COR-L47 (cell line): ENCODE data around the gene UNC5A.
"Not testable (repeated sequence)": the region's sequence is repeated elsewhere in the genome, so short reads cannot be mapped to it uniquely, and the experiment has no call there.

Source experiments
- DNase-seq: peaks from one replicate; lab custom pipeline; 2025; lab: John Stamatoyannopoulos, UW

Gene UNC5A

DNA sequence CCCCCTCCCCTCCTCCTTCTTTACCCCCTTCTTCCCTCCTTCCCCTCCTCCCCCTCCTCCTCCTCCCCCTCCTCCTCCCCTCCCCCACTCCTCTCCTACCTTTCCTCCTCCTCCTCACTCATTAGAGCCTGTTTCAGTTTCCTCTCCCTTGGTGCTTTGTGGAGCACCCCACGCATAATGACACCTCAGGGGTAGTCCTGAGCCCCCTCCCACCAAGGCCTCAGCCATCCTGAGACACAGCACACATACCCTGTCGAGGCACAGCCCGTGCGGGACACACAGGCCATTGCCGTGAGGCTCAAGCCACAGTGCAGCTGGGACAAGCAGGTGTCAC lies 53.4 kb downstream of the UNC5A start:
- no peak for DNase-seq

DNA sequence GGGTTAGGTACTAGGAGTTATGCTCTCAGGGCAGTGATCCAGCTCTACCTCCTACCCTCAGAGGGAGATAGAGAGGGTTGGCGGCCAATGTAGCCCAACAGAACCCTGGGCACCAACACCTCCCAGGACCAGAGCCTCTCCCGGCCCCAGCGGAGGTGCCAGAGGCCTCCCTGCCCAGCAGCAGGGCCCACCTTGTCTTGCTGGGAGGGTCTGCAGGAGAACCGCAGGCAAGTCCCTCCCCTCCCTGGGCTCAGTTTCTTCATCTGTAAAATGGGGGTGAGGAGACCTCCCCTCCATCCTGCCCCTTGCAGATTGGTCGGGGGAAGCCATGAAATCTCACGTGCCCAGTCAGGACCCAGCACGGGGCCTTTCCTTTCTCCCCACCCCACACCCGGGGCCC lies 54.4 kb downstream of the UNC5A start:
- no peak for DNase-seq

DNA sequence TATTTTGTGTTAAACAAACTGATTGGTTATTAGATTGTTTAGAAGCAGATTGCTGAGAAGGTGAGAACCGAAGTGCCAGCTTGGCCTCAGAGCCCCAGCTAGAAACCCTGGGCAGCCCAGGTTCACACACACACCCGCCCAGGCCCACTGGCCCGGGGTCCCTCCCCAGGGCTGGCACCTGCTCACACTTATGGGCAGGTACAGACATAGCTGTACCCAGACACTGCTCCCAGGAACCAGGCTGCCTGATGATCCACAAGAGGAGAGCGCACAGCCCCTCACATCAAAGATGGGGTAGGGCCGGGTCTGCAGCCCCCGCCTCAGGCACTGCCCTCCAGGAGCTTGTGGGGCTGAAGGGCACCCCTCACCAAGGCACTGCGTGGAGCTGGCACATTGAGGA lies 55.6 kb downstream of the UNC5A start:
- no peak for DNase-seq

DNA sequence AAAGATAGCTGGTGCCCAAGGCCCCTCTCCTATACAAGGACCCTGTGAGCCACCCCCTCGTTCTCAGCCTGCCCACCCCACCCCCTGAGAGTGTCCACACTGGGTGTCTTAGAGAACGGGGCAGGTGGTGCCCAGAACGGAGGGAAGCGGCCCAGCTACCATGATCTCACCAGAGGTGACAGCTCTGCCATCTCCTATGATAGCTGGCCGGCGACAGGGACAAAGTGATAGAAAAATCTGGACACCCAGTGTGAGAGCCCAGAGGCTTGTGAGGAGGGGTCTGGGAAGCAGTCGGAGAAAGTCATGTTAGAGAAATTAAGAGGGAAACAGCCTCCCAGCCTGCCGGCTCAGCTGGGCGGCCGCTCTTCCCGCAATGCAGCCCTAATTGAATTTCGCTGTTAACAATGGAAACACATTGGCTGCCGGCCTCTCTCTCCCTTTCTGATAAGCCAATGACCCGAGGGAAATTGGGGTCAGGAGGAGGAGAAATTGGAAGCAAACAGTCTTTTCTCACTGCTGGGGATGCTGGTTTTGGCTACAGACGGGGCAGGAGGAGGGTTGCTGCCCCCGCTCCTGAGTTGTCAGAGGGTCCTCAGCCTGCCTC lies 56.5 kb downstream of the UNC5A start:
- DNase-seq = peak; percentile 33

DNA sequence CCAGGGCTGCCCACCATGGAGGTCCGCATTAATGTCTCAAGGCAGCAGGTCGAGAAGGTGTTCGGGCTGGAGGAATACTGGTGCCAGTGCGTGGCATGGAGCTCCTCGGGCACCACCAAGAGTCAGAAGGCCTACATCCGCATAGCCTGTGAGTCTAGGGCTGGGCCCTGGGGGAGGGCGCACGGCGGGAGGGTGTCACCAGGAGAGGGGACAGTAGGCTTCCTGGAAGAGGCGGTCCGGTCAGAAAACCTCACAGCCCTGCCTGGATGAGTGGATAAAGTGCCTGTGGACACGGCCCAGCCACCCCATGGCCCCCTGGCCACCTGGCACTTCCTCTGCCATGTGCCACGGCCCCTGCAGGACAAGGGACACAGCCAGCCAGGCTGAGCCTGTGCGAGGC lies 57.8 kb downstream of the UNC5A start:
- no peak for DNase-seq

DNA sequence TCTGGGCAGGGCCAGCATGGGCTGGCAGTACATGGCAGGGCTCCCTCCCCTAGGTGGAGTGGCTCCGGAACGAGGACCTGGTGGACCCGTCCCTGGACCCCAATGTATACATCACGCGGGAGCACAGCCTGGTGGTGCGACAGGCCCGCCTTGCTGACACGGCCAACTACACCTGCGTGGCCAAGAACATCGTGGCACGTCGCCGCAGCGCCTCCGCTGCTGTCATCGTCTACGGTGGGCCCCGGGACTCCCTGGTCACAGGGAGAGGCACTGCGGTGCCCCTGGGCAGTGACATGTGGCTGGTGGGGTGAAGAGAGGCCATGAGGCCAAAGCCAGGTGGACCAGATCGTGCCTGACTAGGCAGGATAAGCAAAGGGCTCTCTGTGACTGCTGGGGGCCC lies 58.4 kb downstream of the UNC5A start:
- DNase-seq = no peak

DNA sequence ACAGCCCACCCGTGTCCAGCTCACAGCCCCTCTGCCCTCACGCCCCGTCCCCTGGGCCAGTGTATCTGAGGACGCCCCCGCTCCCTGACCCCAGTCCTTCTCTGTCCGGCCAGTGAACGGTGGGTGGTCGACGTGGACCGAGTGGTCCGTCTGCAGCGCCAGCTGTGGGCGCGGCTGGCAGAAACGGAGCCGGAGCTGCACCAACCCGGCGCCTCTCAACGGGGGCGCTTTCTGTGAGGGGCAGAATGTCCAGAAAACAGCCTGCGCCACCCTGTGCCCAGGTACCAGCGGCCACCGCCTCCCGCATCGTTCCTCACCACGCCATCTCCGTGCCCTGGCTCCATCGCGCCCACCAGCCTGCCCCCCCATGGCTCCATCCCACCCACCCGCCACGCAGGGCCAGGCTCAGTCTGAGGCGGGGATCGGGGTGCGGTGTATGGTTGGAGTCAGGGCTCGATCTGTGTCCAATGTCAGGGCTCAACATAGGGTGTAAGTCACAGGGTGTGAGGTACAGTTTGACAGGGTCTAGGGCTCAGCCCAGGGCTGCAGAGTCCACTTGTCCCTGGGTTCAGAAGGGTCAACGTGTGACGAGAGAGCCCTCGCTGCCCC lies 59.2 kb downstream of the UNC5A start:
- no peak for DNase-seq

DNA sequence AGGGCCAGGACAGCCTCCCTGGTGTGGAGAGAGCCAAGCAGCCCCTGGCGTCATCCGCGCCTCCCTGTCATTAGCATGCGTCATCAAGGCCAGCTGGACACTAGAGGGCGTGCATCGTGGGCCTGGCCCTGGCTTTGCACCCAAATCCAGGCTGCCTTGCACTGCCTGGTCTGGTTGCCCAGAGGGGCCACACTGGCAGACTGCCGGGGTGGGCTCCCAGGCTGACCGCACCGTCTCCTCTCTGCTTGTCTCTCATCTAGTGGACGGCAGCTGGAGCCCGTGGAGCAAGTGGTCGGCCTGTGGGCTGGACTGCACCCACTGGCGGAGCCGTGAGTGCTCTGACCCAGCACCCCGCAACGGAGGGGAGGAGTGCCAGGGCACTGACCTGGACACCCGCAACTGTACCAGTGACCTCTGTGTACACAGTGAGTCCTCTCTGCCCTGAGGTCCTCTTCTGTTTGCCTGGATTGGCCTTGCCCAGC lies 59.8 kb downstream of the UNC5A start:
- peak; percentile 22 for DNase-seq

DNA sequence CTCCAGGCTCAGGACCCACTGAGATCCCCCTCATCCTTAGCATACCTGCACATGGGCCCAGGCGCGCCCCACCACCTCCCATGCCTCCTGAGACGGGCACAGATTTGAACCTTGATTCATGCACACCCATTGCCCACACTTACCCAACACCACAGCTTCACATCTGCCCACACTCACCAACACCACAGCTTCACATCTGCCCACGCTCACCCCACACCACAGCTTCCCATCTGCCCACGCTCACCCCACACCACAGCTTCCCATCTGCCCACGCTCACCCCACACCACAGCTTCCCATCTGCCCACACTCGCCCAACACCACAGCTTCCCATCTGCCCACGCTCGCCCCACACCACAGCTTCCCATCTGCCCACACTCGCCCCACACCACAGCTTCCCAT lies 60.3 kb downstream of the UNC5A start:
- DNase-seq = not testable (repeated sequence)

DNA sequence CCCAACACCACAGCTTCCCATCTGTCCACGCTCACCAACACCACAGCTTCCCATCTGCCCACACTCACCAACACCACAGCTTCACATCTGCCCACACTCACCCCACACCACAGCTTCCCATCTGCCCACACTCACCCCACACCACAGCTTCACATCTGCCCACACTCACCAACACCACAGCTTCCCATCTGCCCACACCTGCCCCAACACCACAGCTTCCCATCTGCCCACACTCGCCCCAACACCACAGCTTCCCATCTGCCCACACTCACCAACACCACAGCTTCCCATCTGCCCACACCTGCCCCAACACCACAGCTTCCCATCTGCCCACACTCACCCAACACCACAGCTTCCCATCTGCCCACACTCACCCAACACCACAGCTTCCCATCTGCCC lies 62.2 kb downstream of the UNC5A start:
- DNase-seq = not testable (repeated sequence)

DNA sequence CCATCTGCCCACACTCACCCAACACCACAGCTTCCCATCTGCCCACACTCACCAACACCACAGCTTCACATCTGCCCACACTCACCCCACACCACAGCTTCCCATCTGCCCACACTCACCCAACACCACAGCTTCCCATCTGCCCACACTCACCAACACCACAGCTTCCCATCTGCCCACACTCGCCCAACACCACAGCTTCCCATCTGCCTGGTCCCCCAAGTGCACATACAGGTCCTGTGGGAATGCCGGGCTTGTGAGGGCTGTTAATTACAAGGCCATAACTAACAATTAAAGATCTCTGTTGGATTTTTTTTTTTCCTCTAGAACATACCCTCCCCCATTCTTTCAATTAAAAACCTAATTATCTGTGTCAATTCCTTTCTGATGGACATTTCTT lies 62.7 kb downstream of the UNC5A start:
- DNase-seq = not testable (repeated sequence)

DNA sequence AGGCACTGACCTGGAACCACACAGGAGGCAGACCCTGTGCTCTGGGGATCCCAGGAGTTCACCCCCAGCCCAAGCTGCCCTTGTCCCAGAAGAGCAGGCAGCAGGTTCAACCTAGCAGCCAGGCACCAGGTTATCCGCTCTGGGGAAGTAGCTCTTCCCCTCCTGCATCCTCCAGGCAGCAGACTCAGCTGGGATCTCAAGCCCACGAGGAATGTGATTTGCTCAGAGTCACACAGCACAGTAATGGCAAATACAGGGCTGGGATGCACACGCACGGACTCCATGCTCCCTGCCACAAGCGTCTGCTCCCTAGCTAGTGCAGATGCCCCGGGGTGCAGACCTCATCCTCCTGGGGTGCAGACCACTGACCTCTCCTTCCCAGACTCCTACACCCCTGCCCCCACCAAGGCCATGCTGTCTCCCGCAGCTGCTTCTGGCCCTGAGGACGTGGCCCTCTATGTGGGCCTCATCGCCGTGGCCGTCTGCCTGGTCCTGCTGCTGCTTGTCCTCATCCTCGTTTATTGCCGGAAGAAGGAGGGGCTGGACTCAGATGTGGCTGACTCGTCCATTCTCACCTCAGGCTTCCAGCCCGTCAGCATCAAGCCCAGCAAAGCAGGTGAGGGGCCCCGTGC lies 63.3 kb downstream of the UNC5A start:
- DNase-seq = no peak

DNA sequence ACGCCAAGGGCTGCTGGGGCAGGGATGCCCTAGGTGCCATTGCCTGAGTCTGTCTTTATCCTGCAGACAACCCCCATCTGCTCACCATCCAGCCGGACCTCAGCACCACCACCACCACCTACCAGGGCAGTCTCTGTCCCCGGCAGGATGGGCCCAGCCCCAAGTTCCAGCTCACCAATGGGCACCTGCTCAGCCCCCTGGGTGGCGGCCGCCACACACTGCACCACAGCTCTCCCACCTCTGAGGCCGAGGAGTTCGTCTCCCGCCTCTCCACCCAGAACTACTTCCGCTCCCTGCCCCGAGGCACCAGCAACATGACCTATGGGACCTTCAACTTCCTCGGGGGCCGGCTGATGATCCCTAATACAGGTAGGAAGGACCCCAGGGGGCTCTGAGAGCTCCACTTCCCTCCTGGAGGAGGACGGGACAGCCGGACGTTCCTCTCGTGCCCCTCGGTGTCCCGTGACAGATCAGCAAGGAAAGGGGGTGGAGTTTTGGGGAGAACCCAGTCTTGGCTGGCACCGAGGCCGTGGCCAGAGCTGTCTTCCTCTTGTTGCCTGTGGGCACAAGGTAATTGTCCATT lies 63.9 kb downstream of the UNC5A start:
- no peak for DNase-seq

DNA sequence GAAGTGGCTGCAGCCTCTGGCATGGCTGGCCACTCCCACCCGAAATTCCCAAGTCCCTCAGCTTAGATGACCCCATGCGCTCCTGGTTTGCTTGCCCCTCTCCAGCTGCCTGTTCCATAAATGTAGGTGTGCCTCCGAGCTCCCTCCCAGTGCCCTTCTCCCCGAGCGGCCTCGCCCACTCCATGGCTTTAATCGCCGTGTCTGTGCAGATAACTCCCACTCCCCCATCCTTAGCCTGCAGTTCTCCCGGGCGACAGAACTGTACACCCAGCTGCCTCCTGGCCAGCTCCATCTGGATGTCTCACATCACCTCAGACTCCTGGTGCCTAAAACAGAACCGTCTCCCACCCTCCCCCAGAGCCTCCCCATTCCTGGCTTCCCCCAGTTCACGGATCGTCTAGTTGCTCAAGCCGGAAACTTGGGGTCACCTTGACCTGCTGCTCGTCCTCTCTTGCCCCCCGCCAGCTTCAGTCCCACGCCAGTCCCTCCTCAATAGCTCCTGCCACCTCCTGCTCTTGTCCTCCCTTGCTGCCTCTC lies 64.7 kb downstream of the UNC5A start:
- no peak for DNase-seq

DNA sequence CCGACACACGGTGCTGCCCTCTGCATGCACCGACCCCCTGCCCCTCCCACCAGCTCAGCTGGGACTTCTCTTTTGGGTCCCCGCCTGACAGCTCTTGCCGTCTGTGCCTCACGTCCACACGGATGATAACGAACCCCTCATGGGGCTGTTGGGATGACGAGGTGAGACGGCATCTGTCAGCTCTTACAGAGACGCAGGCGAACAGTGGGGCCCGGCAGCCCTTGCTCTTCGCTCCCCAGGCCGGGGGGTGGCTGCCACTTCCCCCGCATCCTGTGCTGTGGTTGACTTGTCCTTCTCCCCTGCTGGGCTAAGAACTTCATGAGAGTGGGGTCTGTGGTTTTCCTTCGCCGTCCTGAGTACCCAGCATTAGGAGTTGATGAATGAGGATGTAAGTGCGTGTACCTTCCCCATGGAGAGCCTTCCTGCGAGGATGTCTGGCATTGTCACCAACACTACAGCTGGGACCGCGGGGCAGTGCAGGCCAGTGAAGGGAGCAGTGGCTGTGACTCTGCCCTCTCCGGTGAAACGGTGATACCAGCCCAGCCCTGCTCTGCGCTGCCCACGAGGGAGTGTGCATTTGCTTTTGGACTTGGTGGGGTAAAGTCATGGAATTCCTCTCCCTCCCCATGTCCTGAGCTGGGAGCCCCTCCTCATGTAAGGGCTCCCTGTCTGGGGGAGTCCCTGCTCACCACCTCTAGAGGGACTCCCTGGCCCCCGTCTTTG lies 65.6 kb downstream of the UNC5A start:
- DNase-seq = no peak

DNA sequence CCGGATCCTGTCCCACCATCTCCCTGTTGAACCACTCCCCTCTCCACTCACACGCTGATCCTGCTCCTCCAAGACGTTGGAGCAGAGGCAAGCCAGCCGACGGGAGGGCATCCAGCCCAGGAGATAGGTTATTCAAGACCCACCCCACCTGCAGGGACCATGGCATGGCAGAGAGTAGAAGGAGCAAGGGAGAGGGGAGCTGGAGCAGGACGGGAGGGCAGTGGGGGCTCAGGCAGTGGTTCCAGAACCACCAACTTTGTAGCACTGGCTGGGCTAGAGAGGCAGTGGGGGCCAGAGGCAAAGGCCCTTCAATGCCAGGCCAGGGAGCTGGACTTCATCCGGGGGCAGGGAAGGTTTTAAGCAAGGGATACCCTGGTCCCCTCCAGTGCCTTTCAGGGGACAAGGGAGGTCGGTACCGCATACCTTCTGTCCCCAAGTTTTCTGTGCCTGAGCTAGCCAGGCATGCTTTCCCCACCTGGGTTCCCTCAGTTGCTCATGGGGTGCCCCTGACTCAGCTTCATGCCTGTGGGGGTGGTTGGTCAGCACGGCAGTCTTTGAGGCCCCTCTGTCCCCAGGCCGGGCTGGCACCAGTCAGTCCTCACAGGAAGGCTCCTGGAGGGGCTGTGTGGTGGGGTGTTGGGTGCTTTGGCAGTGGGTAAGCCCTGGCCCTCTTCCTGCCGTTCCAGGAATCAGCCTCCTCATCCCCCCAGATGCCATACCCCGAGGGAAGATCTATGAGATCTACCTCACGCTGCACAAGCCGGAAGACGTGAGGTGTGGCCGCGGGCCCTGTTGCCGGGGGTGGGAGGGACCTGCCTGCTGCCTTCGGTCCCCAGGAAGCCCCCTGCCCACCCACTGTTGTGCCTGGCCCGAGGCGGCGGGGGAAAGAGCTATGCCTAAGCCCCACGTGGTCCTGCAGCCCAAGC lies 66.4 kb downstream of the UNC5A start:
- no peak for DNase-seq

DNA sequence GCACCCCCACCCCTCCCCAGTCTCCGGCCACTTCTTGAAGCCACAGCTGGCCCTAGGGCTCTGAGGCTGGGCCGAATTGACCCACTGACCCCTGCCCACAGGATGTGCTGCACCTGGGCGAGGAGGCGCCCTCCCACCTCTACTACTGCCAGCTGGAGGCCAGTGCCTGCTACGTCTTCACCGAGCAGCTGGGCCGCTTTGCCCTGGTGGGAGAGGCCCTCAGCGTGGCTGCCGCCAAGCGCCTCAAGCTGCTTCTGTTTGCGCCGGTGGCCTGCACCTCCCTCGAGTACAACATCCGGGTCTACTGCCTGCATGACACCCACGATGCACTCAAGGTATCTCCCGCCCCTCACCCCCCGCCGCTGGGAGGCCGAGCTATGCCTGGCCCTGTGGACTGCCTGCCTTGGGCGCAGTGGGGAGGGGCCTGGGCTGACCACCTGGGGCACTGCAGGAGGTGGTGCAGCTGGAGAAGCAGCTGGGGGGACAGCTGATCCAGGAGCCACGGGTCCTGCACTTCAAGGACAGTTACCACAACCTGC lies 67.5 kb downstream of the UNC5A start:
- peak; percentile 40 for DNase-seq

DNA sequence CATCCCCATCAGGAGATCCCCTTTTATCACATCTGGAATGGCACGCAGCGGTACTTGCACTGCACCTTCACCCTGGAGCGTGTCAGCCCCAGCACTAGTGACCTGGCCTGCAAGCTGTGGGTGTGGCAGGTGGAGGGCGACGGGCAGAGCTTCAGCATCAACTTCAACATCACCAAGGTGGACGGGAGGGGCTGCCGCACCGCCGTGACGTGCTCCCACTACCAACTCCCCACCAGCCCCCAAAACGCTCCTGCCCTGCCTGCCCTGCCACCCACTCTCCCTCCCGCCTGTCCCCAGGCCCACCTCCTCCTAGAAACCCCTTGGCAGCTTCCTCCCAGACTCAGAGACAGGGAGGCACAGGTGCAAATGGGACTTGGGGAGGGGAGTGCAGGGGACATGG lies 68.1 kb downstream of the UNC5A start:
- no peak for DNase-seq

DNA sequence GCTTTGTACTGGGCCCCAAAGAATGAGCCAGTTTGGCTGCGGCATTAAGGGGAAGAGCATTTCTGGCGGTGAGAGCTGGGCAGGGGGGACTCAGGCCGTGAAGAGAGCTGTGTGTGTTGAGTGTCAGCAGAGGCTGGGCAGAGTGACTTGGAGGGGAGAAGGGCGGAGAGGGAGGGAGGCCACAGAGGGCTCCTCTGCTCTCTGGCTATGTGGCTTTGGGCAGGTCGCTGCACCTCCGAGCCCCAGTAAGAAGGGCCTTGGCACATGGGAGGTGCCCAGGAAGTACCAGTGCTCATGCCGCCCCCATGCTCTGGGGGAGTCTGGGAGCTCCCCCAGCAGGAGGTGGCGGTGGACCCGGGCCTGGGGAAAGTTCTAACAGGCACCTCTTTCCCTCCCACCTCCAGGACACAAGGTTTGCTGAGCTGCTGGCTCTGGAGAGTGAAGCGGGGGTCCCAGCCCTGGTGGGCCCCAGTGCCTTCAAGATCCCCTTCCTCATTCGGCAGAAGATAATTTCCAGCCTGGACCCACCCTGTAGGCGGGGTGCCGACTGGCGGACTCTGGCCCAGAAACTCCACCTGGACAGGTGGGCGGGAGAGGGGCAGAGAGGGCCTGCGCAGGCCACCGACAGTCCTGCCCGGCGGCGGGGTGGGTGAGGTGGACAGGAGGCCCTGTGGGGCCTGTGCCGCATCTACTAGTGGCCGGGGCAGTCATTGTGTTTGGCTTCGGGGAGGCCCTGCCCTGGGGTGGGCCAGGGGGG lies 68.7 kb downstream of the UNC5A start:
- DNase-seq = no peak

DNA sequence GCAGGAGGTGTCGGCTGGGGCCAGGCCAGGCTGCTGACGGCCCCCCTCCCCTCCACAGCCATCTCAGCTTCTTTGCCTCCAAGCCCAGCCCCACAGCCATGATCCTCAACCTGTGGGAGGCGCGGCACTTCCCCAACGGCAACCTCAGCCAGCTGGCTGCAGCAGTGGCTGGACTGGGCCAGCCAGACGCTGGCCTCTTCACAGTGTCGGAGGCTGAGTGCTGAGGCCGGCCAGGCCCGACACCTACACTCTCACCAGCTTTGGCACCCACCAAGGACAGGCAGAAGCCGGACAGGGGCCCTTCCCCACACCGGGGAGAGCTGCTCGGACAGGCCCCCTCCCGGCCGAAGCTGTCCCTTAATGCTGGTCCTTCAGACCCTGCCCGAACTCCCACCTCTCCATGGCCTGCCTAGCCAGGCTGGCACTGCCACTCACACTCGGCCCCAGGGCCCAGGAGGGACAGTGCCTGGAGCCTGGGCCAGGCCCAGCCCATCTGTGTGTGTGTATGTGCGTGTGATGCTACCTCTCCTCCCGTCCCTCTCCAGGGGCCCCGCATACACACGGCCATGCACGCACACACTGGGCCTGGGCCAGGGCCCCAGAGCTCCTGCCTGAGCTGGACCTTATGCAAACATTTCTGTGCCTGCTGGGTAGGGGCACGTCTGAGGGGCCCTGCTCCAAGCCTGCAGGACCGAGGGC lies 69.5 kb downstream of the UNC5A start:
- no peak for DNase-seq
